GM18909 (cell line): ENCODE data around the gene MAGEA4.
"Not testable (repeated sequence)": the region's sequence is repeated elsewhere in the genome, so short reads cannot be mapped to it uniquely, and the experiment has no call there.

Source experiments
- ATAC-seq: cut with Tn5 transposase; IDR thresholded peaks from one replicate; pipeline ENCODE4 v1.9.1; 2021; ENCODE audit warnings: mild to moderate bottlenecking; ENCODE audit not compliant: unreplicated experiment, poor library complexity

The MAGEA4 gene

DNA sequence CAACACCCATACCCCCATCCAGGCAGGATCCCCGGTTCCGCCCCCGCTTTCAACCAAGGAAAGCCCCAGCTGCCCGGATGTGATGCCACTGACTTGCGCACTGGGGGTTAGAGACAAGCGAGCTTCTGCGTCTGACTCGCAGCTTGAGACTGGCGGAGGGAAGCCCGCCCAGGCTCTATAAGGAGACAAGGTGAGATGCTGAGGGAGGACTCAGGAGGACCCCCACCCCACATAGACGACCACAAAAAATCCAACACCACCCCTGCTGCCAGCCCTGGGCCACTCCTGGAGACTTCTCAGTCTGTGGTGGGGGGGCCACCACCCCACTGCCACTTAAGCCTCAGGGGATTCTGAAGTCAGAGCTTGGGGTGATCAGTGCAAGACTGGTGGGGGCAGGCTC lies at the start of gene MAGEA4:
Gene MAGEA4, plus strand, starts transcription at position 110 of the 400 bp plus-strand sequence. CDS start 10,776 bp downstream, outside the sequence.
- no peak for ATAC-seq

DNA sequence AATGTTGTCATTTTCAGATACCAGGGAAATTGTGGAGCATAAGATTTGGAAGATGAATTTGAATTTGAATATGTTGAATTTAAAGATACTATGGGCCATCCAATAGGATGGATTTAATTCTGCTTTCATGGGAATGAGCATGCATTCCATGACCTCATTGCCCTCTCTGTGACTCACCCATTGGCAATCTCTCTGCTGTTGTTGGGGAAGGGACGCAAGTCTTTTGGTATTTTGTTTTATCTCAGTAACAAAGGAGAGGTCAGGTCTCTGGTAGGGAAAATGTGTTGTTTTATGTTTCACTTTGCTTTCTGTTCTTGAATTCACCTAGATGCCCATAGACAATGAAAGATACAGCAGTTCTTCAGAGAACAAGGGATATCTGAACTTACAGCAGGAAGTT lies 42.1 kb upstream of the MAGEA4 start:
- no peak for ATAC-seq

DNA sequence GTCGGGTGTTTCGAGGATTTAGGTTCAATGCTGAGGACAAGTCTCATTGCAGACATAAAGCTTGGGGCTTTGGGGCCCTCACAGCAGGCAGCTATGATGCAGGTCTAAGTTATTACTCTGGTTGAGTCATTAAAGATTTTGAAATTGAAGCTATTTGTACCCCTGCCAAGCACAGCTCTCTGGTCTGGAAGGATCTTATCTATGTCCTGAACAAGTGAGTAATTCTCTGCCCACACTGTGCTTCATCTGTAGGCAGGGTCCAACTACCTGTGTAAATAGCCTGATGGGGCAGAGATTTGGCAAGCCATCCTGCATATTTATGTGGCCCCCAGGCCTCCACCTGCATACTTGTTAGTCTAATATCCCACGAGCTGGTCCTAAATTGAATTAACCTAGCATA lies 41.4 kb upstream of the MAGEA4 start:
- no peak for ATAC-seq

- no peak for ATAC-seq
Measured at GRCh38 chrX:151873096-151873495, 39.6 kb upstream of the MAGEA4 start.

DNA sequence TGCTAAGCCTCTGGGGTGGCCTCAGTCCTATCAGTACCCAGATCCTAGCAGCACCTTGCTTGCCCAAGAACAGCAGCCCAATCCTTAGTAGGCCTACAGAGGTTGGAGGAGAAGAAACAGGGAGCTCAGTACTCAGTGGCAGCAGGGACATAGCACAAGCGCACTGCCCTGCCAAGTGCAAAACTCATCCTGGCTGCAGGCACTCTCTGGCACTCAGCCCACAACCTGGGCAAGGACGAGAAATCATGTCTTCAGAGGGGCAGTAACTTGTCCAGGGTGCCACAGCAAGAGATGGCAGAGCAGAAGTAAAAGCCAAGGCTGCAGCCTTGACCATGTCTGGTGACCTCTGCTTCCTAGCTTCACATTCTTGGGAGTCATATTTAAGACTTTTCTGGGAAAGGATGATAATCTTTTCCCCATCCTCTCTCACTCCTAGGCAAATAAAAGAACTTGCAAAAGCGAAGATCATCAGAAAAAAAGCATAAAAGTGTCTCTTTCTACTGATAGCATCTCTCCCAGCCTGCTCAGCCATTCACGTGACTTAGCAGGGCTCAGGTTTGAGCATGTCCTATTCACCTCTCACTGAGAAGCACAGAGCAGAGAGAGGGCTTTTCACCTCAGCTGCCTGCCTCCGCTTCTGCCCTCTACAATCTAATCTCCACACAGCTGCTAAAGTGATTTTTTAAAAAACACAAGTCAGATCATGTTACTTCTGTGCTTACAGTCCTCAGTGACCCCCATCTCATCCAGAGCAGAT lies 37.2 kb upstream of the MAGEA4 start:
- no peak for ATAC-seq

DNA sequence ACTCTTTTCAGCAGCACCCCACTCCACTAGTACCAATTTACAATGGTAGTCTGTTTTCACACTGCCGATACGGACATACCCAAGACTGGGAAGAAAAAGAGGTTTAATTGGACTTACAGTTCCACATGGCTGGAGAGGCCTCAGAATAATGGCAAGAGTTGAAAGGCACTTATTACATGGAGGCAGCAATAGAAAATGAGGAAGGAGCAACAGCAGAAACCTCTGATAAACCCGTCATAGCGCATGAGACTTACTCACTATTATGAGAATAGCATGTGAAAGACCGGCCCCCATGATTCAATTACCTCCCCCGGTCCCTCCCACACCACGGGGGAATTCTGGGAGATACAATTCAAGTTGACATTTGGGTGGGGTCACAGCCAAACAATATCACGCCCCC lies 34.1 kb upstream of the MAGEA4 start:
- no peak for ATAC-seq

GRCh38 chrX:151879856-151880255 lies 32.8 kb upstream of the MAGEA4 start:
- ATAC-seq, result no peak

DNA sequence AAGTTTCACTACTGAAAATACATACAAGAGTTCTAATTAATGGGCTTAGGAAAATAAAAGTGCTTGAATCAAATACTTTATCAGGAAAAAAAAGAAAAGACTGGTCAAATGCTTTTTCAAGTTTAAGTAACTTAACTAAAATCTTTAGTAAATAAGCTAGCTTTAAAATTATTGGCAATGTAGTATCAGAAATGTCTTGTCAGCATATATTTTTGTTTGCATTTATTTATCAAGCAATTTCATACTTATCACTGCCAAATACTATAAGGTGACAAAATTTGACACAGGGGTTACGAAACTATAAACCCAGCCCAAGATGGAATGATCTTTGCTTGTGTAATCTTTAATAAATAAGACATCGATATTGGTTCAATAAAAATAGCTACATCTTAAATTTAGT lies 31.8 kb upstream of the MAGEA4 start:
- no peak for ATAC-seq

DNA sequence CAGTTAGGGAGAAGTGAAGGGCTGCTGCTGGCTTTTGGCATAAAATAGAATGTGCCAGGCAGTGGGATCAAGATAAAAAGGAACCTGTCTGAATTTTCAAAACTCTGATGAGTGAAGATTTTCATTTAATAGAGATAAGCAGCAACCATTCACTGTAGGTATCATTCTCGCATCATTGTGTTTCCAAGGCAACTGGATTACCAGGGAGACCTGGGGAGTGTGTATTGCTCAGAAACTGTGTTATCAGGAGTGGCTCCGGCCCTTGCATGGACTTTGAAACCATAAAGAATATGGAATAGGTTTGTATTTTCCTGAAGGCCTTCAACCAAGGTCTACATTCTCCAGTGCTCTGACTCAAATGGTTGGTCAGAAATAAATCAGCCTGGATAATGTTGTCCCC lies 23.3 kb upstream of the MAGEA4 start:
- ATAC-seq, result no peak

DNA sequence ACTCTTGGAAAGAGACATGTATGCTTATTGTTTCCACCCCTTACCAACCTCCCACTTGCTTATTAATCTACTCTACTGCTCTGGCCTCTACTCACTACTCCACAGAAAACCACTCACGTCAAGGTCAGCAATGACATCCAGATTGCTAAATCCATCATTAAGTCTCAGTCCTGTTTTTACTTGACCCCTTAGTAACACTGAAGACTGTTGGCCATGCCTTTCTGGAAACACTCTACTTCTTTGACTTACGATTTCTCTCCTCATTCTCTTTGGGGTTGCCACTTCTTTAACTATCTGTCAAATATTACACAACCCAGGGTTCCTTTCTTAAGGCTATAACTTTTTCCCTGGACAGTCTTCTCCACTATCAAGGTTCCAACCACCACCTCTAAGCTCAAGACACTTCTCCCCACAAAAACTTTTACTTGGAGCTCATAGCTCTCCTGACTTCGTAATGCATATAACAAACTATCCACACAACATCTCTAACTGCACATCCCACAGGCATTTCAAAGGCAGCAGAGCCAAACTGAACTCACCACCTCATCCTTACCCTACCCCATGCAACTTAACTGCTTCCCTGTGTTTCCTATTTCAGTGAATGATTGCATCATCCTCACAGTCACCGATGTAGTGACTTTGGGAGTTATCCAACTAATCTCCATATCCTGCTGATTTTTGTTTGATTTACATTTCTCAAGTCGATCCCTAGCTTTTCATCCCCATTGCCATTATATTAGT lies 15.8 kb upstream of the MAGEA4 start:
- ATAC-seq, result no peak

GRCh38 chrX:151899622-151900021 lies 13.1 kb upstream of the MAGEA4 start:
- ATAC-seq, result no peak

- ATAC-seq, result no peak
Measured at GRCh38 chrX:151901826-151902225, 10.9 kb upstream of the MAGEA4 start.

DNA sequence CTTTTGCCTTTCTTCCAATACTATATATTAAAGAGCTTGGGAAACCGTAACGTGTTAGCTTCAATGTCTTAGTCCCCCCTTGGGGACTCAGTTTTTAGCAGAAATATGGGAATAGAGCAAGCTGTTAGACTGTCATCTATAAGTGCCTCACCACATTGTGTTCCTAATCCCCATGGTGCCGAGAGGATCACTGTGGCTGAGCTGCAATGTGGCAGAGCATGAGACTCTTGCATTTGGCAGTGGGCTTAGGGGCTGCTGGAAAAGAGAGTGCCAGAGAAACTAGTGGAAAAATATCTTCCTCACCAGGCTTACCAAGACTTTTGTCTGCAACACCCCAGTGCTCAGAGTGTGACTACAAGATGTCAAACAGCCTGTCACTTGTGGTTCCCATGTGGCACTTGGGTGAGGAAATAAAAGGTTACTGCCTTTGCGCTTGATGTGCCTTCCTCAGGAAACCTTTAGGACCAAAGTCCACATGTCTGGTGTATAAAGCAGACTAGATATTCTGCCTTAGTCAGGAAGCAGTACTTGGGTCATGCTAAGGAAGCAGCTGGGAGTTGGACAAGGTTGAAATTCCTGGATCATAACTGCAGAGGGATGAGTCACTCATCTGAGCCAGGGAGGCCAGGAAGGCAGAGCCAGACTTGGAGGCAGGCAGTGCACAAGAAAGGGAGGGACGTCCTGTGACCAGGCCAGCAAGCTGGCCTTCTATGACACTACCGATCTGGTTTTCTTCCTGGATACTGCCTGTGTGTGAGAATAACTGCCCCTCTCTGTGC lies 9.7 kb upstream of the MAGEA4 start:
- no peak for ATAC-seq

- no peak for ATAC-seq
Measured at GRCh38 chrX:151904989-151905388, 7.7 kb upstream of the MAGEA4 start.

DNA sequence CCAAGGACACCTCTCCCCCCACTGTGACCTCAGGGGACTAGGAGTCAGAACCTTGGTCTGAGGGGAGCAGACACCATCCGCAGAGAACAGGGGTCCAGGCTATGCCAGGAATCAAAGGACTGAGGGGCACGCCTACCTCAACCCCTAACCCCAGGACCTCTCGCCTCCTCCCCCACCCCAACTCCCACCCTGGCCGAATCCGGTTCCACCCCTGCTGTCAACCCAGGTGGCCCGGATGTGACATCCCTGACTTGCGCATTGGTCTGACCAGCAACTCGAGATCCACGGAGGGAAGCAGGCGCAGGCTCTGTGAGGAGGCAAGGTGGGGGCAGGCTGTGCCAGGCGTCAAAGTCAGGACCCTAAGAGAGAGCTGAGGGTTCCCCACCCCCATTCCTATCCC lies 468 bp upstream of the MAGEA4 start:
- no peak for ATAC-seq

GRCh38 chrX:151918736-151919135 lies 6.0 kb downstream of the MAGEA4 start:
- not testable (repeated sequence) for ATAC-seq

DNA sequence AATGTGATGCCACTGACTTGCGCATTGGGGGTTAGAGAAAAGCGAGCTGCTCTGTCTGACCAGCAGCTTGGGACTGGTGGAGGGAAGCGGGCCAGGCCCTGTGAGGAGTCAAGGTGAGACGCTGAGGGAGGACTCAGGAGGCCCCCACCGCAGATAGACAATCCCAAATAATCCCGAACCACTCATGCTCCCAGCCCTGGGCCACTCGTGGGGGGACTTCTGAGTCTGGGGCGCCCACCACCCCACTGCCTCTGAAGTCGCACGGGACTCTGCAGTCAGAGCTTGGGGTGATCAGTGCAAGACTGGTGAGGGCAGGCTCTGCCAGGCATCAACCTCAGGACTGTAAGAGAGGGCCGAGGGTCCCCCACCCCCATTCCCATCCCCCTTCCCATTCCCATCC lies 6.9 kb downstream of the MAGEA4 start:
- ATAC-seq, result no peak

GRCh38 chrX:151920101-151920500 lies 7.4 kb downstream of the MAGEA4 start:
- no peak for ATAC-seq

DNA sequence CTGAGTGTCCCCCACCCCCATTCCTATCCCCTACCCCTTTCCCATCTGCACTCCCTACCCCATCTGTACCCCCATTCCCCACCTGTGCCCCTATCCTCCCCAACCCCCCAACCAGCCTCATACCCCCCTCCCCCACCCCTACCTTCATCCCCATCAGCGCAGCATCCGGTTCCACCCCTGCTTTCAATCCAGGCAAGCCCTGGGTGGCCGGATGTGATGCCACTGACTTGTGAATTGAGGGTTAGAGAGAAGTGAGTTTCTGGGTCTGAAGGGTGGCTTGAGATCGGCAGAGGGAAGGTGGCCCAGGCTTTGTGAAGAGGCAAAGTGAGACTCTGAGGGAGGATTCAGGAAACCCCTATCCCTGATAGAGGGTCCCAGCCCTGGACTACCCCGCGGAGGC lies 7.8 kb downstream of the MAGEA4 start:
- no peak for ATAC-seq

- ATAC-seq, result no peak
Measured at GRCh38 chrX:151921292-151921691, 8.6 kb downstream of the MAGEA4 start.

DNA sequence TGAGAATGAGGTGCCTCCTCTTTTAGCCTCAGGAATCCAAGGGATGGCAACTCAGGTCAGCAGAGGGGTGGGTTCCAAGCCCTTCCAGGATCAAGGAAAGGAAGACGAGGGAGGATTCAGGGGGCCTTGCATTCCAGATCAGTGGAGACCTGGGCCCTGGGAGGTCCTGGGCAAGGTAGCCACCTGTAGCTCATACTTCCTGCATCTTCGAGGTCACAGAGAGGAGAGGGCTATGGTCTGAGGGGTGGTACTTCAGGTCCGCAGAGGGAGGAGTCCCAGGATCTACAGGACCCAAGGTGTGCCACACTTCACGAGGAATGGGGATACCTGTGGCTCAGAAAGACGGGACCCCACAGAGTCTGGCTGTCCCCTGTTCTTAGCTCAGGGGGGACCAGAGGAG lies 9.2 kb downstream of the MAGEA4 start:
- ATAC-seq, result no peak
